ENCODE results near the gene FAM171A1. TPM values are rescaled to one million over a fixed set of nuclear protein-coding genes. Genes with fewer than 3 reads are reported as not detected.
"Not testable (repeated sequence)": the region's sequence is repeated elsewhere in the genome, so short reads cannot be mapped to it uniquely, and the experiment has no call there.

FAM171A1 gene
- total and polyA plus RNA-seq, 4 donors = 3.4 to 23.5 (median 9.7) TPM

GRCh38 chr10:15405319-15405718, 34.2 kb upstream of the FAM171A1 start:
- no peak for DNase-seq
- no peaks in the 10 kb centered on the region for H3K4me1 ChIP-seq (ENCODE audit: control insufficient read depth in 5 of 5, insufficient read depth in 5 of 5, low read length in 5 of 5)
- 95 to 98% methylated on average over 3 of the region's 3 CpGs for WGBS, 2 donors
- ATAC-seq (ENCODE audit: insufficient read depth, low FRiP score) = no peak
- no peak overlapping the region for H3K27ac ChIP-seq (ENCODE audit: low read depth in 1 of 2, low read length in 1 of 2)
- no peak overlapping the region for H3K4me3 ChIP-seq
- peaks cover 0 to 2% (median 0%) of the 10 kb centered on the region in 4 donors for H3K9me3 ChIP-seq (ENCODE audit: control insufficient read depth in 4 of 4, insufficient read depth in 3 of 4, low read length in 3 of 4)
- H3K36me3 ChIP-seq (ENCODE audit: control insufficient read depth in 4 of 4, insufficient read depth in 4 of 4, low read length in 4 of 4) = no peaks in the 10 kb centered on the region
- H3K27me3 ChIP-seq (ENCODE audit: control insufficient read depth in 3 of 3, insufficient read depth in 3 of 3, low read length in 2 of 3) = peaks cover 0 to 2% (median 0%) of the 10 kb centered on the region in 3 donors
- no peak for TF ChIP-seq CTCF (IDR thresholded peaks at IDR 0.05; ENCODE audit: control extremely low read depth, extremely low read depth)
- H3K9ac ChIP-seq (ENCODE audit: insufficient read depth in 1 of 2, low read length in 2 of 2) = no peak overlapping the region

DNA sequence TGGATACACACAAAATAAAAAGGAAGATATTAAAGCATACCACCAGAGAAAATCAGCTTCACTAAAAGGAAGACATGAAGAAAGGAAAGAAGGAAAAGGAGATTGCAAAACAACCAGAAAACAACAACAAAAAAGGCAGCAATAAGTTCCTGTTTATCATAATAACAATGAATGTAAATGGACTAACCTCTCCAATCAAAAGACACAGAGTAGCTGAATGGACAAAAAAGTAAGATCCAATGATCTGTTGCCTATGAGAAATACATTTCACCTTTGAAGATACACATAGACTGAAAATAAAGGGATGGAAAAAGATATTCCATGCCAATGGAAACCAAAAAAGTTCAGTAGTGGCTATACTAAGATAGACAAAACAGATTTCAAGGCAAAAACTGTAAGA, 30.3 kb upstream of the FAM171A1 start:
- Histone ChIP-seq H3K9ac (ENCODE audit: insufficient read depth in 1 of 2, low read length in 2 of 2) (no peak overlapping the region), H3K4me1 (ENCODE audit: control insufficient read depth in 5 of 5, insufficient read depth in 5 of 5, low read length in 5 of 5) (no peaks in the 10 kb centered on the region), H3K4me3 (no peak overlapping the region), H3K27ac (ENCODE audit: low read depth in 1 of 2, low read length in 1 of 2) (no peak overlapping the region), H3K9me3 (ENCODE audit: control insufficient read depth in 4 of 4, insufficient read depth in 3 of 4, low read length in 3 of 4) (peaks cover 0 to 4% (median 1%) of the 10 kb centered on the region in 4 donors), H3K36me3 (ENCODE audit: control insufficient read depth in 4 of 4, insufficient read depth in 4 of 4, low read length in 4 of 4) (no peaks in the 10 kb centered on the region), H3K27me3 (ENCODE audit: control insufficient read depth in 3 of 3, insufficient read depth in 3 of 3, low read length in 2 of 3) (no peaks in the 10 kb centered on the region)
- DNase-seq = no peak
- ATAC-seq (ENCODE audit: insufficient read depth, low FRiP score) = no peak
- no peak for TF ChIP-seq CTCF (IDR thresholded peaks at IDR 0.05; ENCODE audit: control extremely low read depth, extremely low read depth)

GRCh38 chr10:15400461-15400860, 29.4 kb upstream of the FAM171A1 start:
- ATAC-seq (ENCODE audit: insufficient read depth, low FRiP score); DNase-seq; H3K27ac ChIP-seq (ENCODE audit: low read depth in 1 of 2, low read length in 1 of 2); H3K4me1 ChIP-seq (ENCODE audit: control insufficient read depth in 5 of 5, insufficient read depth in 5 of 5, low read length in 5 of 5); H3K4me3 ChIP-seq; H3K9ac ChIP-seq (ENCODE audit: insufficient read depth in 1 of 2, low read length in 2 of 2); H3K9me3 ChIP-seq (ENCODE audit: control insufficient read depth in 4 of 4, insufficient read depth in 3 of 4, low read length in 3 of 4); H3K27me3 ChIP-seq (ENCODE audit: control insufficient read depth in 3 of 3, insufficient read depth in 3 of 3, low read length in 2 of 3); H3K36me3 ChIP-seq (ENCODE audit: control insufficient read depth in 4 of 4, insufficient read depth in 4 of 4, low read length in 4 of 4): not testable (repeated sequence)

- ATAC-seq (ENCODE audit: insufficient read depth, low FRiP score) = no peak
- 67 to 78% methylated on average over 1 of the region's 1 CpG for WGBS, 2 donors
- TF ChIP-seq CTCF (IDR thresholded peaks at IDR 0.05; ENCODE audit: control extremely low read depth, extremely low read depth) = no peak
- no peaks in the 10 kb centered on the region for H3K27me3 ChIP-seq (ENCODE audit: control insufficient read depth in 3 of 3, insufficient read depth in 3 of 3, low read length in 2 of 3)
- no peaks in the 10 kb centered on the region for H3K4me1 ChIP-seq (ENCODE audit: control insufficient read depth in 5 of 5, insufficient read depth in 5 of 5, low read length in 5 of 5)
- DNase-seq = no peak
- no peaks in the 10 kb centered on the region for H3K36me3 ChIP-seq (ENCODE audit: control insufficient read depth in 4 of 4, insufficient read depth in 4 of 4, low read length in 4 of 4)
- H3K27ac ChIP-seq (ENCODE audit: low read depth in 1 of 2, low read length in 1 of 2) = no peak overlapping the region
- no peak overlapping the region for H3K9ac ChIP-seq (ENCODE audit: insufficient read depth in 1 of 2, low read length in 2 of 2)
- peaks cover 0 to 4% (median 1%) of the 10 kb centered on the region in 4 donors for H3K9me3 ChIP-seq (ENCODE audit: control insufficient read depth in 4 of 4, insufficient read depth in 3 of 4, low read length in 3 of 4)
- H3K4me3 ChIP-seq = no peak overlapping the region
Measured at GRCh38 chr10:15399060-15399661, 28.1 kb upstream of the FAM171A1 start.

Measured in lung (tissue), 12 donors.